Keratinocyte (primary cell): ENCODE data around the gene TALDO1. TPM values are rescaled to one million over a fixed set of nuclear protein-coding genes. Genes with fewer than 3 reads are reported as not detected.

Experiments
- DNase-seq: peaks from one replicate; pipeline ENCODE4 v3.0.0-alpha.2; 2011; ENCODE audit warnings: low read depth, missing footprints, low spot score
- FAIRE-seq: peaks from 2 replicates; lab custom pipeline; 2011; peaks lifted over from hg19 to GRCh38; lab: Jason Lieb, UNC
- H2AFZ ChIP-seq: 2 replicates; pipeline ENCODE4 v1.6.0; 2012; ENCODE audit warnings: low read length, control low read depth, inconsistent platforms; ENCODE audit not compliant: control insufficient read depth
- H3K27ac ChIP-seq: 2 replicates; pipeline ENCODE4 v1.5.1; 2011; ENCODE audit warnings: low read length; ENCODE audit not compliant: control insufficient read depth, insufficient read depth
- H3K27me3 ChIP-seq: 3 replicates; pipeline ENCODE4 v1.6.0; 2011; ENCODE audit warnings: low read length; ENCODE audit not compliant: control insufficient read depth, insufficient read depth; ENCODE audit errors: extremely low read depth
- H3K36me3 ChIP-seq, 2 experiments: 2 replicates in 1 of 2; 3 replicates in 1 of 2; pipeline ENCODE4 v1.5.1; 2011; ENCODE audit warnings: low read length in 2 of 2, mild to moderate bottlenecking in 1 of 2; ENCODE audit not compliant: control insufficient read depth in 2 of 2, insufficient read depth in 2 of 2; ENCODE audit errors: extremely low read depth in 1 of 2
- H3K4me1 ChIP-seq: 3 replicates; pipeline ENCODE4 v1.5.1; 2011; ENCODE audit warnings: low read length; ENCODE audit not compliant: control insufficient read depth, insufficient read depth; ENCODE audit errors: extremely low read depth
- H3K4me2 ChIP-seq: 3 replicates; pipeline ENCODE4 v1.6.0; 2011; ENCODE audit warnings: low read depth, low read length; ENCODE audit not compliant: control insufficient read depth, insufficient read depth; ENCODE audit errors: extremely low read depth
- H3K4me3 ChIP-seq, 3 experiments: fragments of 200-600 bp in 1 of 3; sonication (generic) in 1 of 3; 2 replicates in 2 of 3; 3 replicates in 1 of 3; pipeline ENCODE4 v1.5.1; 2011 to 2016; ENCODE audit warnings: low read length in 3 of 3, mild to moderate bottlenecking in 3 of 3, control low read depth in 2 of 3, inconsistent platforms in 1 of 3, low read depth in 1 of 3, mixed read lengths in 1 of 3, mixed run types in 1 of 3, moderate library complexity in 1 of 3; ENCODE audit not compliant: control insufficient read depth in 2 of 3, insufficient read depth in 2 of 3; ENCODE audit errors: extremely low read depth in 1 of 3
- H3K79me2 ChIP-seq: 2 replicates; pipeline ENCODE4 v1.6.0; 2012; ENCODE audit warnings: low read length; ENCODE audit not compliant: control insufficient read depth, insufficient read depth
- H3K9ac ChIP-seq: 3 replicates; pipeline ENCODE4 v1.6.0; 2011; ENCODE audit warnings: low read length; ENCODE audit not compliant: control insufficient read depth, insufficient read depth; ENCODE audit errors: extremely low read depth
- H3K9me1 ChIP-seq: 3 replicates; pipeline ENCODE4 v1.6.0; 2011; ENCODE audit warnings: low read length; ENCODE audit not compliant: control insufficient read depth, insufficient read depth; ENCODE audit errors: extremely low read depth
- H3K9me3 ChIP-seq: 2 replicates; pipeline ENCODE4 v1.5.1; 2012; ENCODE audit warnings: low read depth, low read length; ENCODE audit not compliant: control insufficient read depth
- H4K20me1 ChIP-seq: 3 replicates; pipeline ENCODE4 v1.6.0; 2011; ENCODE audit warnings: low read length; ENCODE audit not compliant: control insufficient read depth, insufficient read depth; ENCODE audit errors: extremely low read depth
- EZH2 ChIP-seq: IDR thresholded peaks from one replicate; pipeline ENCODE4 v1.6.1; 2012; ENCODE audit warnings: inconsistent platforms, mild to moderate bottlenecking, low read length, moderate library complexity
- dilution Hi-C: fragments of 300-500 bp; cut with MboI; formaldehyde crosslinking; loops from one replicate; pipeline ENCODE4 v1.7.0; 2020; ENCODE audit warnings: low sequenced_read_pairs; ENCODE audit not compliant: extremely low pct_ligation_motif_present
- polyA plus RNA-seq, 5 experiments: library from polyadenylated mRNA; depleted of rRNA in 3 of 5; stranded (reverse) in 3 of 5; stranded (forward) in 1 of 5; unstranded in 1 of 5; fragments of >200 nt; gene quantifications; 1 replicate in 1 of 5; 2 replicates in 3 of 5; 3 replicates in 1 of 5; pipeline versions ENCODE4 v1.2.1 to v1.2.3, GENCODE V29; 2011 to 2012; ENCODE audit warnings: missing spikeins in 2 of 5, low read depth in 1 of 5, low replicate concordance in 1 of 5
- TF ChIP-seq, protein P1 (sequence below), 3 experiments: IDR thresholded peaks in 1 of 3; conservative IDR thresholded peaks in 1 of 3; optimal IDR thresholded peaks in 1 of 3; 2 replicates in 2 of 3; 3 replicates in 1 of 3; pipeline versions ENCODE3 to v1.5.1; 2011; ENCODE audit warnings: low read length in 3 of 3, mild to moderate bottlenecking in 3 of 3, moderate library complexity in 2 of 3, control low read depth in 1 of 3, inconsistent platforms in 1 of 3; ENCODE audit not compliant: insufficient read depth in 2 of 3; ENCODE audit errors: extremely low read depth in 1 of 3

The TALDO1 gene
- polyA plus RNA-seq, 1 donor (not counting 4 experiments of a cell fraction or from before 2014, with no cell fraction given) = 162 TPM

DNA sequence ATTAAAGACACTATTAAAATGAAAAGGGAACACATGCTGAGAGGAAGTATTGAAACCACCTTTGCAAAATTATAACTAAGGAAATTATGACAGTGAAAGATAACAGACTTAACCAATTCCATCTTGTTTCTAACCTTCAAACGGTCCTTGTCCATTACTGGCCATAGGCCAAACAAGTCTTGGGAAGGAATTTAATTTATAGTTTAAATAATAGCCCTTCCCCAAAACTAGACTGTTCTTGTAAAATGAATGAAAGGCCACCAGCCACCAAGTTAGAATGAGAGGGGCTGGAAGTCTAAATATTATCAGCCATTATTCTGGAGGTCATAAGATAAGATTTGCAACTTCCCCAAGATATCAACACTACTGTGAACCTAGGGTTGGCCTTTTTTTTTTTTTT, 1.8 kb upstream of the TALDO1 start:
- no peaks in the 10 kb centered on the region for H3K36me3 ChIP-seq
- peaks cover 30% of the 10 kb centered on the region for H3K79me2 ChIP-seq
- no peak for DNase-seq
- H4K20me1 ChIP-seq = no peaks in the 10 kb centered on the region
- H3K27me3 ChIP-seq = no peaks in the 10 kb centered on the region
- no peak overlapping the region for H3K27ac ChIP-seq
- dilution Hi-C loops = no loop called here
- H3K4me3 ChIP-seq = no peak overlapping the region
- no peak overlapping the region for H2AFZ ChIP-seq
- H3K9ac ChIP-seq = no peak overlapping the region
- peaks cover 16% of the 10 kb centered on the region for H3K4me1 ChIP-seq
- H3K9me3 ChIP-seq = no peaks in the 10 kb centered on the region
- TF ChIP-seq EZH2 = no peak
- TF ChIP-seq, protein P1, sequence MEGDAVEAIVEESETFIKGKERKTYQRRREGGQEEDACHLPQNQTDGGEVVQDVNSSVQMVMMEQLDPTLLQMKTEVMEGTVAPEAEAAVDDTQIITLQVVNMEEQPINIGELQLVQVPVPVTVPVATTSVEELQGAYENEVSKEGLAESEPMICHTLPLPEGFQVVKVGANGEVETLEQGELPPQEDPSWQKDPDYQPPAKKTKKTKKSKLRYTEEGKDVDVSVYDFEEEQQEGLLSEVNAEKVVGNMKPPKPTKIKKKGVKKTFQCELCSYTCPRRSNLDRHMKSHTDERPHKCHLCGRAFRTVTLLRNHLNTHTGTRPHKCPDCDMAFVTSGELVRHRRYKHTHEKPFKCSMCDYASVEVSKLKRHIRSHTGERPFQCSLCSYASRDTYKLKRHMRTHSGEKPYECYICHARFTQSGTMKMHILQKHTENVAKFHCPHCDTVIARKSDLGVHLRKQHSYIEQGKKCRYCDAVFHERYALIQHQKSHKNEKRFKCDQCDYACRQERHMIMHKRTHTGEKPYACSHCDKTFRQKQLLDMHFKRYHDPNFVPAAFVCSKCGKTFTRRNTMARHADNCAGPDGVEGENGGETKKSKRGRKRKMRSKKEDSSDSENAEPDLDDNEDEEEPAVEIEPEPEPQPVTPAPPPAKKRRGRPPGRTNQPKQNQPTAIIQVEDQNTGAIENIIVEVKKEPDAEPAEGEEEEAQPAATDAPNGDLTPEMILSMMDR (optimal IDR thresholded peaks at IDR 0.05 in 1 of 3, IDR thresholded peaks at IDR 0.05 in 1 of 3, conservative IDR thresholded peaks at IDR 0.05 in 1 of 3; ENCODE audit: extremely low read depth in 1 of 3, insufficient read depth in 2 of 3, low read length in 3 of 3) = no peak
- no peak overlapping the region for H3K4me2 ChIP-seq
- H3K9me1 ChIP-seq = no peaks in the 10 kb centered on the region
- FAIRE-seq = no peak

DNA sequence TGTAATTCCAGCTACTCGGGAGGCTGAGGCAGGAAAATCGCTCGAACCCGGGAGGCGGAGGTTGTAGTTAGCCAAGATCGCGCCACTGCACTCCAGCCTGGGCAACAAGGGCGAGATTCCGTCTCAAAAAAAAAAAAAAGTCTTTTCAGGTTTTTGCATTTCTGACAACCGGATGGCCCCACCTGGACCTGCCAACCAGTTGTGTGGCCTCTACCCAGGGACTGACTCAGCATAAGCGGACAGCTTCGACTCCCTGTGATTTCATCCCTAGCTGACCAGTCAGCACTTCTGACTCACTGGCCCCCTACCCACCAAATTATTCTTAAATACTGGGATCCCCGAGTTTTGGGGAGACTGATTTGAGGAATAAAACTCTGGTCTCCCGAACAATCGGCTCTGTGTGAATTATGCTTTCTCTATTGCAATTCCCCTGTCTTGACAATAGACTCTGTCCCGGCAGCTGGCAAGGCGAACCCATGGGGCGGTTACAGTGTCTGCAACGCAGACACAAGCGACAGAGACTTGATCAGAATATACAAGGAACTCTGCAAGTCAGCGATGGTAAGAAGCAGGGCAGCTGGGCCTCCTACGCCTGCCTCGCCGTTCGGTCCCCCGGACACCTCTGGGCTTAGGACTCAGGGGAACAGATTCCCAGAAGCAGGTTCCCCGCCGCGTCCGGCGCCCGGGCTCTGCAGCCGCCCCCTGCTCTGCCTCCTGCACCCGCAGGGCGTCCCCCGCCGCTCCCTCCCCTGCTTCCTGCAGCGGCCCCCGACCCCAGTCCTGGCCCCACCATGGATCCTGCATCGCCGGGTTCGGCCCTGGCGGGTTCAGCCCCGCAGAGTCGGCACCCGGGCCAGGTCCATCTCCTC, 741 bp upstream of the TALDO1 start:
- Histone ChIP-seq H3K9me1 (no peaks in the 10 kb centered on the region), H4K20me1 (no peaks in the 10 kb centered on the region), H3K36me3 (no peaks in the 10 kb centered on the region), H3K4me1 (peaks cover 16% of the 10 kb centered on the region), H3K9me3 (no peaks in the 10 kb centered on the region), H3K27me3 (no peaks in the 10 kb centered on the region), H3K27ac (no peak overlapping the region), H3K4me2 (peak overlapping the region; percentile 86), H2AFZ (peak overlapping the region; percentile 76), H3K4me3 (peak overlapping the region; percentile 90 to 97 (median 95)), H3K9ac (peak overlapping the region; percentile 90), H3K79me2 (peaks cover 38% of the 10 kb centered on the region)
- dilution Hi-C loops = no loop called here
- FAIRE-seq = no peak
- no peak for DNase-seq
- TF ChIP-seq, protein P1 (optimal IDR thresholded peaks at IDR 0.05 in 1 of 3, IDR thresholded peaks at IDR 0.05 in 1 of 3, conservative IDR thresholded peaks at IDR 0.05 in 1 of 3; ENCODE audit: extremely low read depth in 1 of 3, insufficient read depth in 2 of 3, low read length in 3 of 3) = no peak
- no peak for TF ChIP-seq EZH2
